SK-N-MC (cell line): ENCODE measurements around the gene COBL.

ENCODE experiments used
- DNase-seq: peaks from one replicate; pipeline ENCODE4 v3.0.0-alpha.2; 2011; ENCODE audit warnings: low read depth, low spot score
- H3K27ac ChIP-seq: fragments of 200-600 bp; sonication (generic); 2 replicates; pipeline ENCODE4 v1.5.1; 2016; ENCODE audit warnings: mixed run types
- H3K36me3 ChIP-seq: fragments of 200-600 bp; sonication (generic); 2 replicates; pipeline ENCODE4 v1.6.1; 2017; ENCODE audit warnings: antibody characterized with exemption, low read length, mixed read lengths; ENCODE audit not compliant: insufficient read depth
- H3K4me3 ChIP-seq: fragments of 200-600 bp; sonication (generic); 2 replicates; pipeline ENCODE4 v1.5.1; 2016
- H3K9ac ChIP-seq: fragments of 200-600 bp; sonication (generic); 2 replicates; pipeline ENCODE4 v1.8.0; 2017; ENCODE audit warnings: mixed run types, mixed read lengths; ENCODE audit not compliant: insufficient read length
- H3K9me3 ChIP-seq: fragments of 200-600 bp; sonication (generic); 2 replicates; pipeline ENCODE4 v1.6.1; 2017; ENCODE audit warnings: low read depth, mild to moderate bottlenecking, antibody characterized with exemption, low read length, moderate library complexity, mixed read lengths
- EZH2 ChIP-seq: fragments of 200-600 bp; sonication (generic); IDR thresholded peaks from one replicate; pipeline ENCODE4 v1.6.1; 2017; ENCODE audit warnings: antibody characterized with exemption
- FOXP2 ChIP-seq: optimal IDR thresholded peaks from 2 replicates; pipeline ENCODE3; 2011; ENCODE audit warnings: mild to moderate bottlenecking, moderate library complexity; ENCODE audit not compliant: insufficient read depth; ENCODE audit errors: extremely low read length, control extremely low read depth
- POLR2AphosphoS5 ChIP-seq: IDR thresholded peaks from 2 replicates; pipeline ENCODE4 v1.6.1; 2012; ENCODE audit warnings: mild to moderate bottlenecking, low read depth, low read length, borderline replicate concordance

COBL gene

GRCh38 chr7:51135576-51135975 is 181.0 kb downstream of the COBL start:
- DNase-seq: no peak
- Histone ChIP-seq H3K9ac (no peak overlapping the region), H3K4me3 (no peak overlapping the region), H3K27ac (no peak overlapping the region), H3K9me3 (no peaks in the 10 kb centered on the region), H3K36me3 (no peaks in the 10 kb centered on the region)
- no peak for TF ChIP-seq POLR2AphosphoS5
- TF ChIP-seq FOXP2: no peak
- no peak for TF ChIP-seq EZH2

GRCh38 chr7:51134013-51134441 is 182.6 kb downstream of the COBL start:
- Histone ChIP-seq H3K9me3 (no peaks in the 10 kb centered on the region), H3K4me3 (no peak overlapping the region), H3K9ac (no peak overlapping the region), H3K27ac (no peak overlapping the region), H3K36me3 (no peaks in the 10 kb centered on the region)
- no peak for TF ChIP-seq FOXP2
- no peak for TF ChIP-seq POLR2AphosphoS5
- no peak for TF ChIP-seq EZH2
- no peak for DNase-seq

GRCh38 chr7:51132661-51133060 is 183.9 kb downstream of the COBL start:
- Histone ChIP-seq H3K27ac (no peak overlapping the region), H3K9me3 (no peaks in the 10 kb centered on the region), H3K9ac (no peak overlapping the region), H3K4me3 (no peak overlapping the region), H3K36me3 (no peaks in the 10 kb centered on the region)
- no peak for DNase-seq
- no peak for TF ChIP-seq POLR2AphosphoS5
- no peak for TF ChIP-seq FOXP2
- no peak for TF ChIP-seq EZH2

- Histone ChIP-seq H3K36me3 (no peaks in the 10 kb centered on the region), H3K4me3 (no peak overlapping the region), H3K27ac (no peak overlapping the region), H3K9ac (no peak overlapping the region), H3K9me3 (no peaks in the 10 kb centered on the region)
- no peak for DNase-seq
- TF ChIP-seq POLR2AphosphoS5 (no peak), FOXP2 (no peak), EZH2 (no peak)
These were observed 186.8 kb downstream of the COBL start for GRCh38 chr7:51129527-51130472.

GRCh38 chr7:51128545-51129435 is 187.8 kb downstream of the COBL start:
- TF ChIP-seq FOXP2: no peak
- no peak for TF ChIP-seq POLR2AphosphoS5
- no peak for TF ChIP-seq EZH2
- Histone ChIP-seq H3K27ac (no peak overlapping the region), H3K9me3 (no peaks in the 10 kb centered on the region), H3K36me3 (no peaks in the 10 kb centered on the region), H3K9ac (no peak overlapping the region), H3K4me3 (no peak overlapping the region)
- DNase-seq: no peak

GRCh38 chr7:51127618-51127904 is 189.0 kb downstream of the COBL start:
- no peak overlapping the region for H3K4me3 ChIP-seq
- no peak for TF ChIP-seq FOXP2
- no peak for TF ChIP-seq EZH2
- no peak for TF ChIP-seq POLR2AphosphoS5
- H3K9ac ChIP-seq: no peak overlapping the region
- no peaks in the 10 kb centered on the region for H3K36me3 ChIP-seq
- H3K9me3 ChIP-seq: no peaks in the 10 kb centered on the region
- no peak for DNase-seq
- H3K27ac ChIP-seq: no peak overlapping the region

- TF ChIP-seq FOXP2: no peak
- TF ChIP-seq EZH2: no peak
- no peak for TF ChIP-seq POLR2AphosphoS5
These were observed 189.6 kb downstream of the COBL start for GRCh38 chr7:51126813-51127617.

More at GRCh38 chr7:51126813-51127617, 189.6 kb downstream of the COBL start:
- Histone ChIP-seq H3K4me3 (no peak overlapping the region), H3K27ac (no peak overlapping the region), H3K36me3 (no peaks in the 10 kb centered on the region), H3K9me3 (no peaks in the 10 kb centered on the region), H3K9ac (no peak overlapping the region)
- DNase-seq: no peak
